SK-N-SH (cell line): ENCODE results near the gene CYP2A13. TPM values are rescaled to one million over a fixed set of nuclear protein-coding genes. Genes with fewer than 3 reads are reported as not detected.

Experiments used
- CTCF ChIA-PET: fragments of 300-600, 350-600 bp; formaldehyde crosslinking; extraction: SDS; loops from one replicate; lab custom pipeline; 2021; lab: Yijun Ruan, JAX
- POLR2A ChIA-PET: fragments of 350-600 bp; sonication (Branson Sonifier 250); formaldehyde crosslinking; extraction: SDS; loops from one replicate; lab custom pipeline; 2020; ENCODE audit warnings: antibody characterized with exemption, inconsistent platforms; lab: Yijun Ruan, JAX
- DNase-seq: peaks from one replicate; pipeline ENCODE4 v3.0.0; 2012
- H2AFZ ChIP-seq: fragments of 200-600 bp; sonication (generic); 2 replicates; pipeline ENCODE4 v1.8.1; 2016; ENCODE audit warnings: antibody characterized with exemption, mild to moderate bottlenecking, low read depth
- H3F3A ChIP-seq: fragments of 200-600 bp; sonication (generic); replicated peaks from 2 replicates; pipeline ENCODE3; 2016; ENCODE audit warnings: antibody characterized with exemption, mild to moderate bottlenecking; ENCODE audit not compliant: insufficient read depth
- H3K27ac ChIP-seq, 2 experiments: fragments of 200-500 bp in 1 of 2; fragments of 200-600 bp in 1 of 2; sonication (Bioruptor generic) in 1 of 2; sonication (generic), shearing (Covaris generic) in 1 of 2; 2 replicates each; pipeline versions ENCODE4 v1.5.1 to v1.6.1; 2014 to 2016; ENCODE audit warnings: low read depth in 2 of 2, inconsistent platforms in 1 of 2, low read length in 1 of 2, mild to moderate bottlenecking in 1 of 2, mixed read lengths in 1 of 2
- H3K27me3 ChIP-seq: fragments of 200-600 bp; sonication (generic), shearing (Covaris generic); 2 replicates; pipeline ENCODE4 v1.6.1; 2016; ENCODE audit warnings: mixed run types; ENCODE audit not compliant: insufficient read depth
- H3K36me3 ChIP-seq, 2 experiments: fragments of 200-500 bp in 1 of 2; fragments of 200-600 bp in 1 of 2; sonication (Bioruptor generic) in 1 of 2; sonication (generic) in 1 of 2; replicated peaks in 1 of 2; 2 replicates each; pipeline versions ENCODE3 to v1.5.1; 2014 to 2016; ENCODE audit warnings: low read length in 1 of 2, mild to moderate bottlenecking in 1 of 2; ENCODE audit not compliant: insufficient read depth in 2 of 2, control insufficient read depth in 1 of 2
- H3K4me1 ChIP-seq, 2 experiments: fragments of 200-500 bp in 1 of 2; fragments of 200-600 bp in 1 of 2; sonication (Bioruptor generic) in 1 of 2; sonication (generic), shearing (Covaris generic) in 1 of 2; 2 replicates each; pipeline versions ENCODE4 v1.5.1 to v1.6.1; 2014 to 2016; ENCODE audit warnings: low read depth in 1 of 2, low read length in 1 of 2, mixed run types in 1 of 2; ENCODE audit not compliant: insufficient read depth in 2 of 2, control insufficient read depth in 1 of 2
- H3K4me2 ChIP-seq: fragments of 200-600 bp; sonication (generic), shearing (Covaris generic); 2 replicates; pipeline ENCODE4 v1.6.1; 2017; ENCODE audit warnings: mixed run types
- H3K4me3 ChIP-seq, 2 experiments: fragments of 200-500 bp in 1 of 2; fragments of 200-600 bp in 1 of 2; sonication (Bioruptor generic) in 1 of 2; sonication (generic), shearing (Covaris generic) in 1 of 2; 2 replicates each; pipeline versions ENCODE4 v1.5.1 to v1.8.1; 2014 to 2016; ENCODE audit warnings: low read depth in 2 of 2, inconsistent platforms in 1 of 2, low read length in 1 of 2, mild to moderate bottlenecking in 1 of 2, mixed read lengths in 1 of 2, moderate library complexity in 1 of 2
- H3K79me2 ChIP-seq: fragments of 200-600 bp; sonication (generic); 2 replicates; pipeline ENCODE4 v1.8.1; 2017; ENCODE audit warnings: mild to moderate bottlenecking; ENCODE audit not compliant: insufficient read depth
- H3K9ac ChIP-seq: fragments of 200-600 bp; sonication (generic); 2 replicates; pipeline ENCODE4 v1.6.1; 2017; ENCODE audit warnings: mixed run types
- H3K9me2 ChIP-seq: fragments of 200-600 bp; sonication (generic); 2 replicates; pipeline ENCODE4 v1.6.1; 2017; ENCODE audit warnings: mixed run types
- H3K9me3 ChIP-seq: fragments of 200-600 bp; sonication (generic); 2 replicates; pipeline ENCODE4 v1.6.1; 2017; ENCODE audit warnings: mixed run types, mild to moderate bottlenecking, moderate library complexity
- H4K20me1 ChIP-seq: fragments of 200-600 bp; sonication (generic); 2 replicates; pipeline ENCODE4 v1.6.1; 2017; ENCODE audit warnings: mild to moderate bottlenecking, mixed run types; ENCODE audit not compliant: insufficient read depth
- FOSL2 ChIP-seq: IDR thresholded peaks from 2 replicates; pipeline ENCODE4 v1.4.0; 2012; ENCODE audit warnings: low read depth, mild to moderate bottlenecking, moderate library complexity, borderline replicate concordance
- FOXM1 ChIP-seq: IDR thresholded peaks from 2 replicates; pipeline ENCODE4 v1.4.0; 2012; ENCODE audit warnings: low read depth, mild to moderate bottlenecking
- GATA2 ChIP-seq: sonication (generic); formaldehyde crosslinking; IDR thresholded peaks from 2 replicates; pipeline ENCODE4 v1.5.0; 2020; ENCODE audit warnings: mild to moderate bottlenecking, missing genetic modification reagents
- JUND ChIP-seq: IDR thresholded peaks from 2 replicates; pipeline ENCODE4 v1.4.0; 2012
- MEF2A ChIP-seq: IDR thresholded peaks from 2 replicates; pipeline ENCODE4 v1.4.0; 2012; ENCODE audit warnings: low read depth, borderline replicate concordance
- NRF1 ChIP-seq: IDR thresholded peaks from 2 replicates; pipeline ENCODE4 v1.6.1; 2012; ENCODE audit warnings: low read depth, mild to moderate bottlenecking, low read length
- RCOR1 ChIP-seq: fragments of 150-350 bp; IDR thresholded peaks from 2 replicates; pipeline ENCODE4 v1.6.1; 2017; ENCODE audit warnings: antibody characterized with exemption, low read length
- TAF1 ChIP-seq: IDR thresholded peaks from 2 replicates; pipeline ENCODE4 v1.6.1; 2012; ENCODE audit warnings: low read depth, mild to moderate bottlenecking, low read length, moderate library complexity, borderline replicate concordance
- WGBS: methylation state at CpG from one replicate; pipeline ENCODE4 v1.1.6; 2017; ENCODE audit warnings: low lambda C conversion rate; 5-methylcytosine and 5-hydroxymethylcytosine counted together
- polyA plus RNA-seq, 3 experiments: library from polyadenylated mRNA; depleted of rRNA; stranded (reverse); fragments of >200 nt; gene quantifications; 2 replicates each; pipeline ENCODE4 v1.2.3, GENCODE V29; 2012
- TF ChIP-seq, protein P1 (sequence below): fragments of 150-350 bp; IDR thresholded peaks from 2 replicates; pipeline ENCODE4 v1.6.1; 2017; ENCODE audit warnings: antibody characterized with exemption, low read length, low read depth, borderline replicate concordance
- TF ChIP-seq, protein P2 (sequence below): IDR thresholded peaks from 2 replicates; pipeline ENCODE4 v1.6.1; 2012; ENCODE audit warnings: mild to moderate bottlenecking, low read depth, low read length, moderate library complexity
- TF ChIP-seq, protein P3 (sequence below): IDR thresholded peaks from 2 replicates; pipeline ENCODE4; 2012
- TF ChIP-seq, protein P4 (sequence below): fragments of 200-600 bp; sonication (generic); IDR thresholded peaks from 2 replicates; pipeline ENCODE4 v1.6.1; 2017; ENCODE audit warnings: antibody characterized with exemption, mild to moderate bottlenecking, moderate library complexity

Gene CYP2A13
- polyA plus RNA-seq, 1 of the 3 experiments (the other 2 are of a cell fraction), result not detected

DNA sequence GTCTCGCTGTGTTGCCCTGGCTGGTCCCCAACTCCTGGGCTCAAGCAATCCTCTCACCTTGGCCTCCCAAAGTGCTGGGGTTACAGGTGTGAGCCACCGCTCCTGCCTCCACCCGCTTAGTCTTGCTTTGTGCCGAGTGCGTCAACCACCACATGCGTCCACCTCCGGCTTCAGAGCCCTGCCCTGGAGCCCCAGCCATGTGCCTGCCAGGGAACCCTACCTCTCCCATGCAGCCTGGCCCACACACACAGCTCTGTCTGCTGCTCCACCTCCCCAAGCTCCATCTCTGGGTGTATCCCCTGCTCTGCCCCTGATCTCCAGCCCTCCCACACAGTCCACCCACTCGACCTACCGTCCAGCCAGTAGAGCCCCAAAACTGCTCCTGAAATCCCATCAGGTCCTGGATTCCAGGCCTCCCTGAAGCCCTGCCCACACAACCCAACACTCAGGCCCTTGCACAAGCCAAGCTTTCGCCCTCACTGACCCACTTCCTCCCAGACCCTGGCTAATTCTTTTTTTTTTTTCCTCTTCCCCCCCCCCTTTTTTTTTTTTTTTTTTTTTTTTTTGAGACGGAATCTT lies 35.6 kb downstream of the CYP2A13 start:
- Histone ChIP-seq H4K20me1 (no peaks in the 10 kb centered on the region), H3K9me2 (no peaks in the 10 kb centered on the region), H3K4me2 (no peak overlapping the region), H3K4me1 (no peaks in the 10 kb centered on the region), H3K4me3 (no peak overlapping the region), H3F3A (no peaks in the 10 kb centered on the region), H3K36me3 (no peaks in the 10 kb centered on the region), H3K27ac (no peak overlapping the region), H3K27me3 (peaks cover 32% of the 10 kb centered on the region; the same call in 1 of the 2 replicates), H3K9me3 (no peaks in the 10 kb centered on the region), H2AFZ (no peak overlapping the region), H3K79me2 (no peaks in the 10 kb centered on the region), H3K9ac (no peak overlapping the region)
- 44% methylated on average over 11 of the region's 11 CpGs for WGBS
- DNase-seq, result no peak
- CTCF ChIA-PET, result no interaction called here
- TF ChIP-seq, protein P1, sequence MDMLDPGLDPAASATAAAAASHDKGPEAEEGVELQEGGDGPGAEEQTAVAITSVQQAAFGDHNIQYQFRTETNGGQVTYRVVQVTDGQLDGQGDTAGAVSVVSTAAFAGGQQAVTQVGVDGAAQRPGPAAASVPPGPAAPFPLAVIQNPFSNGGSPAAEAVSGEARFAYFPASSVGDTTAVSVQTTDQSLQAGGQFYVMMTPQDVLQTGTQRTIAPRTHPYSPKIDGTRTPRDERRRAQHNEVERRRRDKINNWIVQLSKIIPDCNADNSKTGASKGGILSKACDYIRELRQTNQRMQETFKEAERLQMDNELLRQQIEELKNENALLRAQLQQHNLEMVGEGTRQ, result no peak
- TF ChIP-seq TAF1, result no peak
- TF ChIP-seq, protein P2, sequence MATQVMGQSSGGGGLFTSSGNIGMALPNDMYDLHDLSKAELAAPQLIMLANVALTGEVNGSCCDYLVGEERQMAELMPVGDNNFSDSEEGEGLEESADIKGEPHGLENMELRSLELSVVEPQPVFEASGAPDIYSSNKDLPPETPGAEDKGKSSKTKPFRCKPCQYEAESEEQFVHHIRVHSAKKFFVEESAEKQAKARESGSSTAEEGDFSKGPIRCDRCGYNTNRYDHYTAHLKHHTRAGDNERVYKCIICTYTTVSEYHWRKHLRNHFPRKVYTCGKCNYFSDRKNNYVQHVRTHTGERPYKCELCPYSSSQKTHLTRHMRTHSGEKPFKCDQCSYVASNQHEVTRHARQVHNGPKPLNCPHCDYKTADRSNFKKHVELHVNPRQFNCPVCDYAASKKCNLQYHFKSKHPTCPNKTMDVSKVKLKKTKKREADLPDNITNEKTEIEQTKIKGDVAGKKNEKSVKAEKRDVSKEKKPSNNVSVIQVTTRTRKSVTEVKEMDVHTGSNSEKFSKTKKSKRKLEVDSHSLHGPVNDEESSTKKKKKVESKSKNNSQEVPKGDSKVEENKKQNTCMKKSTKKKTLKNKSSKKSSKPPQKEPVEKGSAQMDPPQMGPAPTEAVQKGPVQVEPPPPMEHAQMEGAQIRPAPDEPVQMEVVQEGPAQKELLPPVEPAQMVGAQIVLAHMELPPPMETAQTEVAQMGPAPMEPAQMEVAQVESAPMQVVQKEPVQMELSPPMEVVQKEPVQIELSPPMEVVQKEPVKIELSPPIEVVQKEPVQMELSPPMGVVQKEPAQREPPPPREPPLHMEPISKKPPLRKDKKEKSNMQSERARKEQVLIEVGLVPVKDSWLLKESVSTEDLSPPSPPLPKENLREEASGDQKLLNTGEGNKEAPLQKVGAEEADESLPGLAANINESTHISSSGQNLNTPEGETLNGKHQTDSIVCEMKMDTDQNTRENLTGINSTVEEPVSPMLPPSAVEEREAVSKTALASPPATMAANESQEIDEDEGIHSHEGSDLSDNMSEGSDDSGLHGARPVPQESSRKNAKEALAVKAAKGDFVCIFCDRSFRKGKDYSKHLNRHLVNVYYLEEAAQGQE, result no peak
- no peak for TF ChIP-seq FOSL2
- TF ChIP-seq, protein P3, sequence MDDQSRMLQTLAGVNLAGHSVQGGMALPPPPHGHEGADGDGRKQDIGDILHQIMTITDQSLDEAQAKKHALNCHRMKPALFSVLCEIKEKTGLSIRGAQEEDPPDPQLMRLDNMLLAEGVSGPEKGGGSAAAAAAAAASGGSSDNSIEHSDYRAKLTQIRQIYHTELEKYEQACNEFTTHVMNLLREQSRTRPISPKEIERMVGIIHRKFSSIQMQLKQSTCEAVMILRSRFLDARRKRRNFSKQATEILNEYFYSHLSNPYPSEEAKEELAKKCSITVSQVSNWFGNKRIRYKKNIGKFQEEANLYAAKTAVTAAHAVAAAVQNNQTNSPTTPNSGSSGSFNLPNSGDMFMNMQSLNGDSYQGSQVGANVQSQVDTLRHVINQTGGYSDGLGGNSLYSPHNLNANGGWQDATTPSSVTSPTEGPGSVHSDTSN, result no peak
- no peak for TF ChIP-seq FOXM1
- no peak for TF ChIP-seq NRF1
- no peak for TF ChIP-seq JUND
- no peak for TF ChIP-seq MEF2A
- TF ChIP-seq GATA2, result no peak
- TF ChIP-seq RCOR1, result no peak
- TF ChIP-seq, protein P4, sequence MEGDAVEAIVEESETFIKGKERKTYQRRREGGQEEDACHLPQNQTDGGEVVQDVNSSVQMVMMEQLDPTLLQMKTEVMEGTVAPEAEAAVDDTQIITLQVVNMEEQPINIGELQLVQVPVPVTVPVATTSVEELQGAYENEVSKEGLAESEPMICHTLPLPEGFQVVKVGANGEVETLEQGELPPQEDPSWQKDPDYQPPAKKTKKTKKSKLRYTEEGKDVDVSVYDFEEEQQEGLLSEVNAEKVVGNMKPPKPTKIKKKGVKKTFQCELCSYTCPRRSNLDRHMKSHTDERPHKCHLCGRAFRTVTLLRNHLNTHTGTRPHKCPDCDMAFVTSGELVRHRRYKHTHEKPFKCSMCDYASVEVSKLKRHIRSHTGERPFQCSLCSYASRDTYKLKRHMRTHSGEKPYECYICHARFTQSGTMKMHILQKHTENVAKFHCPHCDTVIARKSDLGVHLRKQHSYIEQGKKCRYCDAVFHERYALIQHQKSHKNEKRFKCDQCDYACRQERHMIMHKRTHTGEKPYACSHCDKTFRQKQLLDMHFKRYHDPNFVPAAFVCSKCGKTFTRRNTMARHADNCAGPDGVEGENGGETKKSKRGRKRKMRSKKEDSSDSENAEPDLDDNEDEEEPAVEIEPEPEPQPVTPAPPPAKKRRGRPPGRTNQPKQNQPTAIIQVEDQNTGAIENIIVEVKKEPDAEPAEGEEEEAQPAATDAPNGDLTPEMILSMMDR, result no peak
- POLR2A ChIA-PET, result no interaction called here
